Gastroesophageal sphincter (tissue), 4 donors: ENCODE results near the gene CELA2B. TPM values are rescaled to one million over a fixed set of nuclear protein-coding genes. Genes with fewer than 3 reads are reported as not detected.

Experiments
- ATAC-seq: fragments of 150-250 bp; one replicate; pipeline ENCODE4 v1.9.1; 2016; ENCODE audit warnings: mild to moderate bottlenecking, moderate library complexity
- H3K27ac ChIP-seq, 4 donors: fragments of 200-600 bp; sonication (generic) in 3 of 4; 1 replicate in 3 of 4; 2 replicates in 1 of 4; pipeline ENCODE4 v1.5.1; 2016 to 2019
- H3K27me3 ChIP-seq: fragments of 200-600 bp; sonication (generic); one replicate; pipeline ENCODE4 v1.5.1; 2019
- H3K36me3 ChIP-seq, 2 donors: fragments of 200-600 bp; sonication (generic); one replicate each; pipeline ENCODE4 v1.5.1; 2019; ENCODE audit warnings: control low read depth in 1 of 2
- H3K4me1 ChIP-seq, 3 donors: fragments of 200-600 bp; sonication (generic); 1 replicate in 2 of 3; 2 replicates in 1 of 3; pipeline ENCODE4 v1.5.1; 2016 to 2019; ENCODE audit warnings: control low read depth in 2 of 3
- H3K4me3 ChIP-seq, 2 donors: fragments of 200-600 bp; sonication (generic); one replicate each; pipeline ENCODE4 v1.5.1; 2019; ENCODE audit warnings: mild to moderate bottlenecking in 1 of 2, moderate library complexity in 1 of 2
- H3K9me3 ChIP-seq, 3 donors: fragments of 200-600 bp; sonication (generic); one replicate each; pipeline ENCODE4 v1.5.1; 2017 to 2019; ENCODE audit warnings: control low read depth in 2 of 3
- EP300 ChIP-seq: sonication (generic); formaldehyde crosslinking; IDR thresholded peaks from one replicate; pipeline ENCODE4 v1.6.1; 2017; ENCODE audit warnings: antibody characterized with exemption, mild to moderate bottlenecking
- POLR2A ChIP-seq, 2 donors: fragments of 450-650 bp; IDR thresholded peaks; one replicate each; pipeline ENCODE4 v1.6.1; 2017; ENCODE audit warnings: antibody characterized with exemption in 2 of 2, mild to moderate bottlenecking in 2 of 2, moderate library complexity in 1 of 2
- POLR2AphosphoS5 ChIP-seq: sonication (generic); formaldehyde crosslinking; IDR thresholded peaks from one replicate; pipeline ENCODE4 v1.6.1; 2017; ENCODE audit warnings: antibody characterized with exemption
- WGBS, 2 donors: methylation state at CpG; one replicate each; pipeline ENCODE4 v1.1.5; 2018; ENCODE audit warnings: low coverage in 1 of 2; 5-methylcytosine and 5-hydroxymethylcytosine counted together
- total RNA-seq, 4 donors: library from RNA; depleted of rRNA; stranded (reverse); fragments of >200 nt; gene quantifications; one replicate each; pipeline ENCODE4 v1.1.0, GENCODE V29; 2016
- TF ChIP-seq, protein P1 (sequence below), 4 experiments: fragments of 200-600 bp in 2 of 4; fragments of 450-650 bp in 2 of 4; sonication (generic) in 1 of 4; IDR thresholded peaks; one replicate each; pipeline ENCODE4 v1.5.1; 2017 to 2019; ENCODE audit warnings: antibody characterized with exemption in 4 of 4, mild to moderate bottlenecking in 2 of 4, moderate library complexity in 2 of 4

Gene CELA2B
- total RNA-seq, 4 donors from 2014 or later = not detected

DNA sequence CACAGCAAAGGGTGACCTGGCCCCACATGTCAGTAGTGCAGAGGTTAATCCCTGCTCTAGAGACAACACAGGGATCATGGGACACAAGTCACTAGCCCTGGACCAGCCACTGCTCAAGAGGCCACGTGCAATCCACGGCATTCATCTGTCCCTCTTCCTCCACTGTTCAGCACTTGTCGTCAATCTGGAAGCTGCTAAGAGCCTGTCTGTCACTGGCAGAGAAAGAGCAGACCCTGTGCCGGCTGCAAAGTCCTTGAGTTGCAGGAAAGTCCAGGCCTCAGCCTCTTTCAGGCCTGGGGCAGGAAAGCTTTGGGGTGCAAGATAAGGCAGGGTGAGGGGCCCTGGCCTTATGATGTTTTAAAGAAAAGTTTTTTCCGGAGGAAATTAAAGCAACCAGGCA is 16.7 kb downstream of the CELA2B start:
- Histone ChIP-seq H3K9me3 (no peaks in the 10 kb centered on the region), H3K27ac (no peak overlapping the region), H3K36me3 (peaks cover 0 to 52% of the 10 kb centered on the region in 2 donors), H3K4me3 (no peak overlapping the region), H3K4me1 (peaks cover 0 to 12% (median 0%) of the 10 kb centered on the region in 3 donors), H3K27me3 (no peaks in the 10 kb centered on the region)
- no peak for ATAC-seq
- WGBS, 2 donors = 14% methylated on average over 1 of the region's 5 CpGs; no CpG with 5 or more reads in 1 of the 2 donors
- TF ChIP-seq, protein P1, sequence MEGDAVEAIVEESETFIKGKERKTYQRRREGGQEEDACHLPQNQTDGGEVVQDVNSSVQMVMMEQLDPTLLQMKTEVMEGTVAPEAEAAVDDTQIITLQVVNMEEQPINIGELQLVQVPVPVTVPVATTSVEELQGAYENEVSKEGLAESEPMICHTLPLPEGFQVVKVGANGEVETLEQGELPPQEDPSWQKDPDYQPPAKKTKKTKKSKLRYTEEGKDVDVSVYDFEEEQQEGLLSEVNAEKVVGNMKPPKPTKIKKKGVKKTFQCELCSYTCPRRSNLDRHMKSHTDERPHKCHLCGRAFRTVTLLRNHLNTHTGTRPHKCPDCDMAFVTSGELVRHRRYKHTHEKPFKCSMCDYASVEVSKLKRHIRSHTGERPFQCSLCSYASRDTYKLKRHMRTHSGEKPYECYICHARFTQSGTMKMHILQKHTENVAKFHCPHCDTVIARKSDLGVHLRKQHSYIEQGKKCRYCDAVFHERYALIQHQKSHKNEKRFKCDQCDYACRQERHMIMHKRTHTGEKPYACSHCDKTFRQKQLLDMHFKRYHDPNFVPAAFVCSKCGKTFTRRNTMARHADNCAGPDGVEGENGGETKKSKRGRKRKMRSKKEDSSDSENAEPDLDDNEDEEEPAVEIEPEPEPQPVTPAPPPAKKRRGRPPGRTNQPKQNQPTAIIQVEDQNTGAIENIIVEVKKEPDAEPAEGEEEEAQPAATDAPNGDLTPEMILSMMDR (IDR thresholded peaks at IDR 0.05) = no peak
- TF ChIP-seq POLR2AphosphoS5 = no peak
- TF ChIP-seq POLR2A (IDR thresholded peaks at IDR 0.05) = no peak
- no peak for TF ChIP-seq EP300

DNA sequence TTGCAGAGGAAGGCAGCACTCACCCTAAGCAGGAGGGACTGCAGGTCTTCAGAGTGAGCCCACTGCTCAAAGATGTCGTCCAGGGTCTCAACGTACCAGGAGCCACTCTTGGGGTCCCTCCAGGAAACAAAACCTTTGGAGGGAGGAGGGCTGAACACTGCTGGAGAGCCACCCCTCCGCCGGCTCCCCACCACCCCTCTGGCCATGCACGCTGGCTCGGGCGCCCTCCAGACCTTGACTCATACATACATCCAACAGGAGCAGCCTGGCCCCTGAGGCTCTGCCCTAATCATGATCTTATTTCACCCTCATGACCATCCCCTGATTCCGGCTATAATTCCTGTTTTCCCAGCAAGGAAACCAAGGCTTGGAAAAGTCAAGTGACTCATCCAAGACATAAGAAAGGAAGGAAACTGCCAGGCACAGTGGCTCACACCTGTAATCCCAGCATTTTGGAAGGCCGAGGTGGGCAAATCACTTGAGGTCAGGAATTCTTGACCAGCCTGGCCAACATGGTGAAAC is 18.0 kb downstream of the CELA2B start:
- 94% methylated on average over 2 of the region's 9 CpGs; no CpG with 5 or more reads in 1 of the 2 donors for WGBS, 2 donors
- Histone ChIP-seq H3K27me3 (no peaks in the 10 kb centered on the region), H3K27ac (no peak overlapping the region), H3K9me3 (no peaks in the 10 kb centered on the region), H3K4me3 (no peak overlapping the region), H3K4me1 (peaks cover 0 to 5% (median 0%) of the 10 kb centered on the region in 3 donors), H3K36me3 (peaks cover 0 to 65% of the 10 kb centered on the region in 2 donors)
- no peak for ATAC-seq
- no peak for TF ChIP-seq EP300
- TF ChIP-seq POLR2AphosphoS5 = no peak
- TF ChIP-seq, protein P1 (IDR thresholded peaks at IDR 0.05) = no peak
- TF ChIP-seq POLR2A (IDR thresholded peaks at IDR 0.05) = no peak

DNA sequence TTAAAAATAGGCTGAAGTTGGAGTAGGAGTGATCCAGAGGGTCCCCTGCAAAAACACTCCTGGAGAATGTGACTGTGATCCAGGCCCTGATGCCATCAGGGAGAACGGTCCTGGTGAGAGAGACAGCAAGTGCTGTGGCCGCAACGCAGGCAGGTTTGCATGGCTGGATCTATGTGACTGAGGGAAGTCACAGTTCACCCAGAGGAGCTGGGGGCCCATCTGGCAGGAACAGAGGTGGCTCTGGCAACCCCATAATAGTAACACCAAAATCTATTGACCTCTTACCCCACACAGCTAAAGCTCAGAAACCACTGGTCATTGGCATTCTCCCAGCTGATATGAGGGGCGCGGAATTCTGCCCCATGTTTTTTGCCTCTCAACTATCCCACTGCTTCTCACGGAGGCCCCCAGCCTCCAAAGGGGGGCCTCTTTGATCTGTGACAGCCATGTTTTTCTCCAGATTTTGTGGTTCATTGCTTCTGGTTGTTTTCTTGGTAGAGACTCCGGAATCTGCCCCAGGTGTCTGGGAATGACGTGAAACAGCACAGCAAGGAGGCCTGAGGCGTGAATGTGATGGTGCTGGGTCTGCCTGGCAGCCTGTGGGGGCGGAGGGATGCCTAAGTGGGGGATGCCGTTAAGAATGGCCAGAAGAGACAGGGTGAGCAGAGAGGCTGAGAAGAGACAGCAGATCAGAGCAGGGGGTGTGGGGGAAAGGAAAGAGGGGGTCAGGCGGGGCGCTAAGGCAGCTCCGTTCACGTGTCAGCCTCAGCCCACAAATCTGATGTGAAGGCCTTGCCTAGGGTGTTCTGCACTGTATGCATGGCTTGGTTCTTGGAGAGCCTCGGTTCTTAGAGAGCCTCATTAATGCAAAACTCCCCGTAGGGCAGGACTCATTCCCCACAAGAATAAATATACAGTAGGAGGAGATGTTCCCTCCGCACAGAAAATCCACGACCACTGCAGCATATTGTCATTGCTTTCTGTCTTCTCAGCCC is 24.6 kb downstream of the CELA2B start:
- no peak for TF ChIP-seq EP300
- no peaks in the 10 kb centered on the region for H3K27me3 ChIP-seq
- ATAC-seq = no peak
- H3K9me3 ChIP-seq = no peaks in the 10 kb centered on the region
- WGBS, 2 donors = 67 to 86% methylated on average over 2 to 12 of the region's 19 CpGs
- H3K36me3 ChIP-seq = peaks cover 0 to 79% of the 10 kb centered on the region in 2 donors
- no peak overlapping the region for H3K4me3 ChIP-seq
- no peaks in the 10 kb centered on the region for H3K4me1 ChIP-seq
- no peak overlapping the region for H3K27ac ChIP-seq

DNA sequence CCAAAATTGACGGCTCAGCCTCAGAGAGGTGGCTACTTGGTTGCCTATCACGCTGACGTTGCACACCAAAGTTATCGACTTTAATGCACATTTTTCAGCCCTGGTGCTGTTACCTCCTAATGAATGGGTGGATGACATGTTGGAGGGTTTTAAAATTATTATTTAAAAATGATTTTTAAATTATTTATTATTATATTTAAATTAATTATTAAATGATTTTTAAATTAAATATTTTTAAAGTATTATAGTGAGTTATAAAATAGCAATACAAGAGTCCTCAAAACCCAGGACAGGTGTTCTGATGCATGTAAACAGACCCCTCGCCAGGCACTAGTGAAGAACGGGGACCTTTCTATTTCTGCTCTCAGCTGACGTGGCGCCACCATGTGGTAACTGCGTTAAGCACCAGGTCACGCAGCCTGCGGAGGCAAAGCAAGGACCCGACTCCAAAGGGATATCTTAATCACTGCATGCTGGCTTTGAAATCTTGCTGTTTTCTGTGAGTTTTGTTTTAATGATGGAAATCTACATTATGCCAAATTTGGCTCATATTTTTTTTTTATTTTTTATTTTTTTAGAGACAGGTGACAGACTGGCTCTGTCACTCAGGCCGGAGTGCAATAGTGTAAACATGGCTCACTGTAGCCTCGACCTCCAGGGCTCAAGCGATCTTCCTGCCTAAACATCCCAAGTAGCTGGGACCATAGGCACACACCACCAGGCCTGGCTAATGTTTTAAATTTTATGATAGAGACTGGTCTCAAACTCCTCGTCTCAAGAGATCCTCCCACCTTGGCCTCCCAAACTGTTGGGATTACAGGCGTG is 25.5 kb downstream of the CELA2B start:
- H3K36me3 ChIP-seq = peaks cover 0 to 84% of the 10 kb centered on the region in 2 donors
- H3K4me3 ChIP-seq = no peak overlapping the region
- H3K9me3 ChIP-seq = no peaks in the 10 kb centered on the region
- no peaks in the 10 kb centered on the region for H3K4me1 ChIP-seq
- TF ChIP-seq POLR2AphosphoS5 (no peak), POLR2A (IDR thresholded peaks at IDR 0.05) (no peak), EP300 (no peak)
- TF ChIP-seq, protein P1 (IDR thresholded peaks at IDR 0.05) = peak; percentile 38 to 68 (median 48)
- no peaks in the 10 kb centered on the region for H3K27me3 ChIP-seq
- ATAC-seq = no peak
- 50 to 62% methylated on average over 14 to 17 of the region's 17 CpGs for WGBS, 2 donors
- H3K27ac ChIP-seq = no peak overlapping the region

DNA sequence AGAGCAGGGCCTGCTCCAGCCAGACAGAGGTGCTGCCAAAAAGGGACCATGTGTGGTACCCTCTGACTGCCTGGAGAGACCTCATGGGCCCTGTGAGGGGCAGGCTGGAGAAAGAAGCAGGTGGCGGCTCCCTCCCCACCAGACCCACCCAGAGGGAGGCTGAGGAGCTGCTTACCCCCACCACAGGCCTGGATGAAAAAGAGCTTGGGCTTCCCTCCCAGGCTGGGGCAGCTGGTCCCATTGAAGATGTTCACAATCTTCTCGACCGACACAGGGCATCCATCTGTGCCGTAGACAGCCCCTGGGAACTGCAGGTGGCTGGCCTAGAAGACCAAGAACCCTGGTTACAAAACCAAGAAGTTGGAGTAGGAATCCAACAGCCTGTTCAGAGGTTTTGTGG is 28.5 kb downstream of the CELA2B start:
- Histone ChIP-seq H3K27ac (no peak overlapping the region), H3K27me3 (no peaks in the 10 kb centered on the region), H3K9me3 (no peaks in the 10 kb centered on the region), H3K4me1 (no peaks in the 10 kb centered on the region), H3K4me3 (no peak overlapping the region), H3K36me3 (peaks cover 0 to 83% of the 10 kb centered on the region in 2 donors)
- ATAC-seq = no peak
- no peak for TF ChIP-seq POLR2AphosphoS5
- TF ChIP-seq POLR2A (IDR thresholded peaks at IDR 0.05) = no peak
- TF ChIP-seq EP300 = no peak
- TF ChIP-seq, protein P1 (IDR thresholded peaks at IDR 0.05) = no peak
- no CpG with 5 or more reads among the region's 4 CpGs for WGBS, 2 donors
